PC-3 (cell line): ENCODE results near the gene GOLT1A.

Experiments
- EZH2 ChIP-seq: fragments of 300-600 bp; sonication (generic); IDR thresholded peaks from one replicate; pipeline ENCODE4 v1.6.1; 2017; ENCODE audit warnings: antibody characterized with exemption, mild to moderate bottlenecking, low read length; ENCODE audit not compliant: unreplicated experiment
- EZH2phosphoT487 ChIP-seq: fragments of 300-600 bp; sonication (generic); IDR thresholded peaks from 2 replicates; pipeline ENCODE4 v1.6.1; 2018; ENCODE audit warnings: mild to moderate bottlenecking, antibody characterized with exemption, low read length, borderline replicate concordance
- TF ChIP-seq, protein P1 (sequence below): fragments of 300-600 bp; sonication (generic); conservative IDR thresholded peaks from 2 replicates; pipeline ENCODE4 v1.5.1; 2017; ENCODE audit warnings: antibody characterized with exemption, low read depth, mild to moderate bottlenecking, low read length

DNA sequence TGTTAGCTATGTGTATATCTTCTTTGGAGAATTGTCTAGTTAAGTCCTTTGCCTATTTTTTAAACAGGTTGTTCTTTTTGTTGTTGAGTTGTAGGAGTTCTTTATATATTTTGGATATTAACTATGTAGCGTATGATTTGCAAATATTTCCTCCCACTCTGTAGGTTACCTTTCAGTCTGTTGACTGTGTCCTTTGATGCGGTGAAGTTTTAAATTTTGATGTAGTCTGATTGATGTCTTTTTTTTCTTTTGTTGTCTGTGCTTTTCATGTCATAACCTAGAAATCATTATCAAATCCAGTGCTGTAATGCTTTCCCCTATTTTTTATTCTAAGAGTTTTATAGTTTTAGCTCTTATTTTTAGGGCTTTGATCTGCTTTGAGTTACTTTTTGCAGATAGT lies 8.8 kb downstream of the GOLT1A start:
- TF ChIP-seq, protein P1, sequence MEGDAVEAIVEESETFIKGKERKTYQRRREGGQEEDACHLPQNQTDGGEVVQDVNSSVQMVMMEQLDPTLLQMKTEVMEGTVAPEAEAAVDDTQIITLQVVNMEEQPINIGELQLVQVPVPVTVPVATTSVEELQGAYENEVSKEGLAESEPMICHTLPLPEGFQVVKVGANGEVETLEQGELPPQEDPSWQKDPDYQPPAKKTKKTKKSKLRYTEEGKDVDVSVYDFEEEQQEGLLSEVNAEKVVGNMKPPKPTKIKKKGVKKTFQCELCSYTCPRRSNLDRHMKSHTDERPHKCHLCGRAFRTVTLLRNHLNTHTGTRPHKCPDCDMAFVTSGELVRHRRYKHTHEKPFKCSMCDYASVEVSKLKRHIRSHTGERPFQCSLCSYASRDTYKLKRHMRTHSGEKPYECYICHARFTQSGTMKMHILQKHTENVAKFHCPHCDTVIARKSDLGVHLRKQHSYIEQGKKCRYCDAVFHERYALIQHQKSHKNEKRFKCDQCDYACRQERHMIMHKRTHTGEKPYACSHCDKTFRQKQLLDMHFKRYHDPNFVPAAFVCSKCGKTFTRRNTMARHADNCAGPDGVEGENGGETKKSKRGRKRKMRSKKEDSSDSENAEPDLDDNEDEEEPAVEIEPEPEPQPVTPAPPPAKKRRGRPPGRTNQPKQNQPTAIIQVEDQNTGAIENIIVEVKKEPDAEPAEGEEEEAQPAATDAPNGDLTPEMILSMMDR = no peak
- no peak for TF ChIP-seq EZH2
- no peak for TF ChIP-seq EZH2phosphoT487
